NCI-H226 (cell line): Measurements from ENCODE around the gene HIC1.
A peak's percentile ranks its signal among the peaks of the same experiment; 100 is the strongest.
"Not testable (repeated sequence)": the region's sequence is repeated elsewhere in the genome, so short reads cannot be mapped to it uniquely, and the experiment has no call there.

ENCODE experiments used
- DNase-seq: peaks from one replicate; pipeline ENCODE4 v3.0.0-alpha.2; 2015

Gene HIC1

DNA sequence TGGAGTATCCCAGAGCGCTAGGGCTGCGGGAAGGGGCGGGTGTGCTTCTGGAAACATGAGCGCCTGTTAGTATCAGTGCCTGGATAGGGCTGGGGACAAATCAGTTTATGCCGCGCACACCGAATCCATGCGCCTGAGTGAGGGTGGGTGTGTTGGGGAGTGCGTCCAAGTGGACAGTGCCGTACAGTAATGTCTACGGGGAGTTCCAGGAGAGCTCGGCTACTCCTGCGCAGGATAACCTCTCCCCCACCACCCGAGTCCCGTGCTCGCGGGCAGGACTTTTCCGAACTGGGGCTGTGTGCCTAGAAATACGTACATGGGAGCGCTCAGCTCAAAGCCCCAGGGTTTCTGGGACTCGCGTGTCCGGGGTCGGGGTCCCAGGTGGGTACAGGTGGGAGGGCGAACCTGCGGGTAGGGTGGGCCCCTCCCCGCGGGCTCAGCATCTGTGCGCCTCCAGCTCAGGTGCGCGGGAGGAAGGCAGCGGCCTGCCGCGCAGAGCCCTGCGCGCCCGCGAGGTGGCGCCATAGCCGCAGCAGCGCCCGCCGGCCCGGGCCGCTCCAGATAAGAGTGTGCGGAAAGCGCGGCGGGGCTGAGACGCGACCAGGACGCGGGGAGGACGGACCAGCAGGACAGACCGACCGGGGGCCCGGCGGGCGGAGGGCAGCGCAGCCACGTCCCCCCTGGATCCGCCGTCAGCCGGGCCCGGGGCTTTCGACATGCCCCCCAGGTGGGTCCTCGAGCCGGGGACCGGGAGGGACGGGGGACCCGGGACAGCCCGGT is at the start of gene HIC1:
HIC1 (plus strand) TSS at position 592 of the 780 bp plus-strand sequence. CDS start 1,588 bp downstream, outside the sequence.
- peak; percentile 70 for DNase-seq

GRCh38 chr17:2008332-2009126 is 46.4 kb upstream of the HIC1 start:
- no peak for DNase-seq

DNA sequence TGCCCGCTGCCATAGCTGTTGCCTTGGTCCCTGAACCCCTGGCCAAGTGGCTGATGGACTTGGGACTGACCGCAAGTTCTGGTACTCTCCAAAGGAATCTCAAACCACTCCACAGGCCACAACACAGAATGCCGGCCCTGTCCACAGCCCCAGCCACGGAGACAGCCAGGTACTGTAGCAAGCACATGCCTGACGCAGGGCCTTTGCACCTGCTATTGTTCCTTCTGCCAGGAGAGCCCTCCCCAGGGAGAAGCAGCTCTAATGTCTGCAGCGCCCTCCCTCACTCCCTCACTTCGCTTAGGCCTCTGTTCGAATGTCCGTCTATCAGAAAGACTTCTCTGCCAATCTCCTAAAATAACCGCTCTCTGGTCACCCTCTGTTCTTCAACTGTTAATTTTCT is 45.2 kb upstream of the HIC1 start:
- no peak for DNase-seq

- DNase-seq = peak; percentile 62
Observed at GRCh38 chr17:2011411-2012371, 43.2 kb upstream of the HIC1 start.

DNA sequence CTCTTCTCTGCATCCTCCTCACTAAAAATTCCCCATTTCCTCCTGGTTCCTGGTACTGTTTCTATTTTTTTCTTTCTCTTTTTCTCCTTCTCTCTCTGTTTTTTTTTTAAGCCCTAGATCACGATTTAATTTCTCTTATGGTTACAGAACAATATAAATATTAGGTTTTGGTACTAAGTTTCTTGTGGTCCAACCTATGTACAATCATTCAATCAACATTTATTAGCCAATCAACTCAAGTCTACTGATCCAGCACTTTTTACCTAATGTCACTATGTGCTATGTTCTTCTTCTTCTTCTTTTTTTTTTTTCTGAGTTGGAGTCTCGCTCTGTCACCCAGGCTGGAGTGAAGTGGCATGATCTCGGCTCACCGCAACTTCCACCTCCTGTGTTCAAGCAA is 42.4 kb upstream of the HIC1 start:
- DNase-seq = no peak

DNA sequence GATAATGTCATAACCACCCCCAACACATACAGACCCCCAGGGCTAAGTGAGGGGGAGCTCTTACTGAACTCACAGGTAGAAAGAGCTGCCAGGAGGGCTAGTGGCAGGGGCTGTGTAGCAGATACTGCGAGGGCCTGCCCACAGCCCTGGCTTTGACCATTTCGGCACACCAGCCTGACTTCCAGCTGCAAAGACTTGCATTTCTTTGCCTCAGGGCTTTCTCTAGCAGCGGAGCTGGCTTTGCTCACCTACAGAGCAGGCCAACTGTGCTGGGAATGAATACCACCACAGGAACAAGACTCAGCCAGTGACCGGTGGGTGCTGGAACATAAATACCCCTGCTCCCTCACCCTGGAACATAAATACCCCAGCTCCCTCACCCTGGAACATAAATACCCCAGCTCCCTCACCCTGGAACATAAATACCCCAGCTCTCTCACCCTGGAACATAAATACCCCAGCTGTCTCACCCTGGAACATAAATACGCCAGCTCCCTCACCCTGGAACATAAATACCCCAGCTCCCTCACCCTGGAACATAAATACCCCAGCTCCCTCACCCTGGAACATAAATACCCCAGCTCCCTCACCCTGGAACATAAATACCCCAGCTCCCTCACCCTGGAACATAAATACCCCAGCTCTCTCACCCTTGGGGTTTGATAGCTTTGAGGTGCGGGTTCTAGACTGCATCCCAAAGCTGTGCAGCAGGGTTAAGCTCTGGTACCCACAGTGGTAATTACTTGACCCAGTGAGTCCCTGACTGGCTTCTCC is 41.5 kb upstream of the HIC1 start:
- not testable (repeated sequence) for DNase-seq

DNA sequence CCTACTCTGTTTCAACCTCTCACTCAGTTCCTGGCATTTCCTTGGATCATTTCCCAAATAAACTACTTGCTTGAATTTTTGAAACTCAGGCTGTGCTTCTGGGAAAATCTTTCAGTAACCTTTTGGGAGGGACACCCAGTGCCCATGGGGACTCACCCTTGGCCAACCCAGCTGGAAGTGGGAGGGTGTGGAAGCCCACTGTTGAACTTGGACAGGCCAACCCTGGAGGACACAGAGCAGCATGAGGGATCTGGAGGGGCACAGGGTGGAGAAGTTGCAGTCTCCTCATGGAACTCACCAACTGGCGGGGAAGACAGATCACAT is 40.9 kb upstream of the HIC1 start:
- no peak for DNase-seq

- DNase-seq = no peak
Observed at GRCh38 chr17:2015314-2015713, 39.6 kb upstream of the HIC1 start.

DNA sequence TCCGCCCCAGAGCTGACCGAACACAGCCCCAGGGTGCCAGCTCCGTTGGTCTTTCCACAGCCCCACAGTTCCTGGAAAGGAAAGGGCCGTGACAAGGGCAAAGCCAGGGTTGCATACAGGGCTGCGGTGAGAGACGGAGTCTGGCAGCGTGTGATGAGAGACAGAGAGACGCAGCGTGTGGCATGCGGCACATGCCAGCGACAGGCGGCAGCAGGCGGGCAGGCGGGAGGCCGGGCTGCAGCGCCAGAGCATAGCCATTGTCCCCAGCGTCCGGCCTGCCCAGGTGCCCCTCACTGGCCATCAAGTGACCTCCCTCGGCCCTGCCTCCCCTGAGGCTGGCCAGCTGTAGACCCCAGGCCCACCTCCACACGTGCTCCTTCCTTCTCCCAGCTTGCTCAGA is 38.4 kb upstream of the HIC1 start:
- DNase-seq = no peak

DNA sequence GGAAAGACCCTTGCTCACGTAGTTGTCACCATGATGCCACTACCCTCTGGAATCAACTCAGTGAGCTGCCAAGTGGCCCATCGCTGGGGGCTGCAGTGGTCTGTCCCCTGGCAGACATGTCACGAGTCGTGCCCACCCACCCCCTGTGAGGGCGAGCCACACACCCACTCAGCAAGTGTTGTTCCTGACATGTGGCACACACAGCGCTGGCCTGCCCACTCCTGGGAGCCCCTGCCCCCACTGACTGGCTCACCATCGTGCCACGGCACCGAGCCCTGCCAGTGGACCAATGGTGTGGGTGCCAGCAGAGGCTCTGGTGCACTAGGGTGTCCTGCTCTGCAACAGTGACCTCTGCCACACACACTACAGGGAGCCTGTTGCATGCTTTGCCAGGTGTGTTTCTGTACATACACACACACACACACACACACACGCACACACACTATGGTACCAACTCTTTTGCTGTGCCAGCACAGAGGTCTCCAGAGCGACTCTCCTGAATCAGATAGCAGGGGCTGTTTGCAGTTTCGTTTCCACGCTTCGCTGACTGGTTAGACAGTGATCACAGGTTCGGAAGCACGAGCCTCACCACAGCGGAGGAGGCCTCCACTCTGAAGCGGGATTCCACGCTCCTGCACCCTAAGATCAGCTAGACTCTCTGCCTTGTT is 37.5 kb upstream of the HIC1 start:
- DNase-seq = no peak

DNA sequence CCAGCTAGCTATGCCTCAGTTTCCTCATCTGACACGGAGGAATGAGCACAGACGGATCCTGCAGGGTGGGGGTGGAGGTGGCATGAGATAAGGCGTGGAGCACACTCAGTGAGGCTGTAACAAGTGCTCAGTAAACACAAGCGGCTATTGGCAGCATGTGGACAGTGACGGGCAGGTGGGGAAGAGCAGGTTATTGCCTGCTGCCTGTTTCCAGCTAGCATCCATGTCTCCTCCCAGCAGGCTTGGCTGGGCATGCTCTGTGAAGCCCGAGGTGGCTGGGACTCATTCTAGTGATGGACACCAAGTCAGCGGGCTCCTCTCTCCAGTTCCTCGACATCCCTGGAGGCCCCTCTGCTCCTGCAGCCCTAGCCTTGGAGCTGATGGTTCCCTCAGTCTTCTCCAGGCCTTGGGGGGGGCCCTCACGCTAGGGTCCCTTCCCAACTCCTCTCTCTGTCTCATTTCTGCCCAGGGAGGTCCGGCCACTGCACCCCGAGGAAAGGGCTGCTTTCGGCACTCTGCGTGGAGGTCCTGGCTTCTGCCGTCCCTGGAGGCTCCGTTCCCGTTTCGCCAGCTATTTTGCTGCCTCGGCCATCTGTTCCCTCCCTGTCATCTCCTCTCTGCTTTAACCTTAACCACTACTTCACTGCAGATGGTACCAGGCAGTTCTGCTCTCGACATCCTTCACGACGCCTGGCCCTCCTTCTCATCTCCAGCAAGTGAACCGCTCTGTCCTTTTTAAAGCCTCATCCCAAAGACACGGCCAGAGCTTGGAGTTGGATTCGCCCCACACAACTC is 36.0 kb upstream of the HIC1 start:
- DNase-seq = no peak

DNA sequence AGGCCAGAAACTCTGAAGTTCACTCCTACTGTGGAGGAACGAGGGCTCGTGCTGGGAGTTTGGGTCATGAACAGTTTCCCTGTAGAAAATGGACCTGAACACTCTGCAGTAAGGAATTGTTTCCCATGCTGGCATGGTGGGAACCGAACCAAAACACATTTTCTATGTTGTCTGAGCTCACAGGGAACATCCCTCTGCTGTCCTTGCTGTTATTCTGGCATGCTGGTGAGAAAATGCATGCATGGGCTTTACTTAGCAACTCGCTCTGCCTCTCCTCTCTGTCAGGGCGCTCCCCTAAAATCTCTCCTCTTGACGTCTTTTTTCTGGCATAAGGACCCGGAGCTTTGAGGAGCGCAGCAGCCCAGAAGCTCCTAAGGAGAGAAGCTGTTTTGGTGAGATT is 35.2 kb upstream of the HIC1 start:
- no peak for DNase-seq

GRCh38 chr17:2020721-2021120 is 34.2 kb upstream of the HIC1 start:
- DNase-seq = no peak

- DNase-seq = no peak
Observed at GRCh38 chr17:2022647-2023240, 32.2 kb upstream of the HIC1 start.

DNA sequence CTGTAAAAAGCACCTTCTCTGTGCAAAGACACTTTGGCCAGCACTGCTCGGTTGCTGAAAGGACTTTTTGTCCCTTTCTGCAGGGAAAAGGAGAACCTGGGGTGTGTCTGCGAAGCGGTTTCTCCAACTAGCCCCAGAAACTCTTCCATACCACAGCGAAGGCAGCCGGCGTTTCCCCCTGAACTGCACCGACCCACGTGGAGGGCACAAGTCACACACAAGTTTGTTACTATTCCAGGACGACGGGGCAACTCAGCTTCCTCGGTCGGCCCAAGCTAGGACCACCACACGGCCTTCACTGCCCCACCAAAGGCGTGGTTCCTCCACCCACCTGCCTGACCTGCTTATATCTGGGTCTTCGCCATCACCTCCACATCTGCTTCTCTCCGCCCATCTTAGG is 31.6 kb upstream of the HIC1 start:
- DNase-seq = no peak

DNA sequence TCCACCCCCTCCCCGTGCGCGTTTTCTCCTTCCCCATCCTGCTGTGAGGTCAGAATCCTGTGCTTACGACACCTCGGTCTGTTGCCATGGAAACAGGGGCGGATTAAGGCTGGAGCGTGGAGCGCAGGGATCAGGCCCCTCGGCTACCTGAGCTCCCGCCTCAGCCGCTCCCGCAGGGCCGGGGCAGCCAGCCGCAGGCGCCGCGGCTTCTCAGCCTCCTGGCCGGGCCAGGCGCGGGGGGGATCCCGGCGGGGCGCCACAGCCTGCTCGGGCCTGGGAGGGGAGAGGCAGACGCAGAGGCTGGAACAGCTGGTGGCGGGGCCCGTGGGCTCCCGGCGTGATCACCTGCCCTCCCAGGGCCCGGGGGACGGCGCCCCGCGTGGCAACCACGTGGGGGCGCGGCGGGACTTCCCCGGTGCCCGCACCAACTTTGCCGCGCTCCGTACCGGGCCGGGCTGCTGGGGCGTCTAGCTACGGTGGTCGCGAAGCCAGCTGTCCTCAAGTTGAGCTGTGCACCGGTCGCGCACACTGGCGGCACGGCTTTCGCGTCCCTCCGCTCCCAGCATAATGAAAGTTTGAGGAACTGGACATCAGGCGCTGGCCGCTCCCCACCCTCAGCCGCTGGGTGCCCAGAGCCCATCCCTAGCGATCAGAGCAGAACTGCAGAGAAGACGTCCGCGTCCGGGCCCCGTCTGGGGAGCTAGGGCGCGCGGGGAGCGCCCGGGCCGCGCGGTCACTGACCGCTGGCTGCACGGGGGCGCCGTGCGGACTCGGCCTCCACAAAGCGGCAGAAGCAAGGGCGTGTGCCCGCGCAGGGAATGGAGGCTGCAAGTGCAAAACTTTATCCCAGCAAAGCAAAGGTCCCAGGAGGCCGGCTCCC is 31.0 kb upstream of the HIC1 start:
- DNase-seq = peak; percentile 52

DNA sequence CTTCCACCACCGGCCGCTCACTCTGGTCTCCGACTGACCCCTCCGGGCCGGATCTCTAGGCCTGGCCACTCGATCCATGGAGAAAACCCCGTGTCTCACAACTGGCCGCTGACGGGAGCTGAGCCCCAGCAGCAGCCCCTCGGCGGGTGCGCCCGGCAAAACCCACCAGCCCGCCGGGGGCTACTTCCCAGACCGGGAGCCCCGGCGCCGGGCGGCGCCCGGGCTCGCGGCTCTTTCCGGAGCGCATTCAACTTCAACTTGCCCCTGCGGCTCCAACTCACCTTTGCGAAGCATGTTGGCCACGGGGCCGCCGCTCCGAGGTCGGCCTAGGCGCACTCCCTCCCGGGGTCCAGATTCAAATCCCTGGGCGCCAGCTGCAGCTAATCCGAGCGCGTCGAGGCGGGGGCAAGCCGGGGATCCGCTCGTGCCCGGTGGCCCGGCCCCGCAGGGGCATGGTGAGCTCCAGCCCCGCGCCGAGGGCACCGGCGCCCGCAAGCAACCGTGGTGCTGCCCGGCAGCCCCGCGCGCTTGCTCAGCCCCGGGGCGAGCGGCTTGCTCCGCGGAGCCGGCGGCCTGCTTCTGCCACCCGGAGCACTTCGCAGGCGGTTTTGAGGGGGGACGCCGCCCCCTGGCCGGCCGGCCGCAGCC is 30.2 kb upstream of the HIC1 start:
- no peak for DNase-seq

DNA sequence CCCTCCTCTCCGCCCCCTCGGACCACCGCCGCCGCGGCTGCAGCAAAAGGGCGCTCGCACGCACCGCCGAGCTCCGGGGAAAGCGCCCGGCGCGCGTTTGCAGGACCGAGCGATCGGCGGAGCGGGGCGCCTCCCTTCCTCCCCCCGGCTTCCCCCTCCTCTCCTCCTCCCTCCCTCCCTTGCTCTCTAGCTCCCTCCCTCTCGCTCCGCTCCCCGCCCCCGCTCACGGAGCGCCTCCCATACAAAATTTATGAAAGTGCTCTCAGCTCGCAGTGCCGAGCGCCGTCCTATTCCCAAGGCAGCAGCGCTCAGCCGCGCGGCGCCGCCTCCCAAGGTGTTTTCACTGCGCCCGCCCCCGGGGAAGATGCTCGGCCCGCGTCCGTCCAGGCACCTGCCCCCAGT is 29.7 kb upstream of the HIC1 start, which contains the start of gene RTN4RL1:
RTN4RL1 (minus strand) TSS at position 115 of the 402 bp plus-strand sequence. CDS start 469 bp downstream, outside the sequence.
- DNase-seq = peak; percentile 73
